Esophagus squamous epithelium (tissue), 4 donors: ENCODE data around the gene TARP.

Experiments
- POLR2A ChIP-seq, 4 donors: fragments of 450-650 bp; IDR thresholded peaks; one replicate each; pipeline ENCODE4 v1.6.1; 2017; ENCODE audit warnings: antibody characterized with exemption in 4 of 4, mild to moderate bottlenecking in 4 of 4, moderate library complexity in 3 of 4
- TF ChIP-seq, protein P1 (sequence below), 6 experiments: fragments of 450-650 bp in 4 of 6; fragments of 200-600 bp in 2 of 6; sonication (generic) in 2 of 6; IDR thresholded peaks; one replicate each; pipeline ENCODE4 v1.5.1; 2016 to 2019; ENCODE audit warnings: antibody characterized with exemption in 6 of 6, mild to moderate bottlenecking in 4 of 6, moderate library complexity in 4 of 6

DNA sequence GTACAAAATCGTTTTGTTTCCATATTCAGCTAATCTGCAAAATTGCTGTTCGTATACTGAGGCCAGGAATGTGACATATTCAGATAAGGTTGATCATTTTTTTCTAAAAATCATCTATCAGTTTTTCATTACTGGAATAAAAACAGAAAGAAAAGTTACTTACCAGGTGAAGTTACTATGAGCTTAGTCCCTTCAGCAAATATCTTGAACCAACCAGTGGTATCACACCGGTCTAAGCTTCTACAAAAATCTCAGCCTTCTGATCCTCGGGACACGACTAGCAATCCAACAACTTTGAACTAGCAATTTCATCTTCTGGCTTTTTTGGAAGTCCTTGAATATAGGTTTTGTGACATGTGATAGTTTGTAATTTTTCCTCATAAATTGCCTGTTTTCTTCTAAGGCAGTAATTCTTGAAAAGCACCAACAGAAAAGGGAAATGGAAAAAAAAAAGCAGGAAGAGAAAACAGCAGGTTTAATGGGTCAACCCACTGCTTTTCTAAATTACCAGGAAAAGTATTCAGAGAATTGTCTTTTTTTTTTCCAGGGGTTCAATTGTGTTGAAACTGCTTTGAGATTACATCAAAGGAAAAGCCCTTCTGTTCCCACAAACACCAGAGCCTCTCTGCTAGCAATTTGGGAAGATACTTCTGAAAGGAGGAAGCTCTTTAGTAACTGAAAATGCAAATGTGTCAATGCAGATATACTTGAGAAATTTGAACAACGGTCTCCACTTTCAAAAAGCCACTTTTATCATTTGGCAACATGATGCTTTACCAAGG is 2.9 kb upstream of the TARP start:
- TF ChIP-seq, protein P1, sequence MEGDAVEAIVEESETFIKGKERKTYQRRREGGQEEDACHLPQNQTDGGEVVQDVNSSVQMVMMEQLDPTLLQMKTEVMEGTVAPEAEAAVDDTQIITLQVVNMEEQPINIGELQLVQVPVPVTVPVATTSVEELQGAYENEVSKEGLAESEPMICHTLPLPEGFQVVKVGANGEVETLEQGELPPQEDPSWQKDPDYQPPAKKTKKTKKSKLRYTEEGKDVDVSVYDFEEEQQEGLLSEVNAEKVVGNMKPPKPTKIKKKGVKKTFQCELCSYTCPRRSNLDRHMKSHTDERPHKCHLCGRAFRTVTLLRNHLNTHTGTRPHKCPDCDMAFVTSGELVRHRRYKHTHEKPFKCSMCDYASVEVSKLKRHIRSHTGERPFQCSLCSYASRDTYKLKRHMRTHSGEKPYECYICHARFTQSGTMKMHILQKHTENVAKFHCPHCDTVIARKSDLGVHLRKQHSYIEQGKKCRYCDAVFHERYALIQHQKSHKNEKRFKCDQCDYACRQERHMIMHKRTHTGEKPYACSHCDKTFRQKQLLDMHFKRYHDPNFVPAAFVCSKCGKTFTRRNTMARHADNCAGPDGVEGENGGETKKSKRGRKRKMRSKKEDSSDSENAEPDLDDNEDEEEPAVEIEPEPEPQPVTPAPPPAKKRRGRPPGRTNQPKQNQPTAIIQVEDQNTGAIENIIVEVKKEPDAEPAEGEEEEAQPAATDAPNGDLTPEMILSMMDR (IDR thresholded peaks at IDR 0.05): no peak
- TF ChIP-seq POLR2A (IDR thresholded peaks at IDR 0.05): no peak
